GM04504 (cell line): ENCODE measurements around the gene CREB3.

Experiments
- DNase-seq: peaks from one replicate; pipeline ENCODE4 v3.0.0-alpha.2; 2012; ENCODE audit warnings: low read depth

Gene CREB3

DNA sequence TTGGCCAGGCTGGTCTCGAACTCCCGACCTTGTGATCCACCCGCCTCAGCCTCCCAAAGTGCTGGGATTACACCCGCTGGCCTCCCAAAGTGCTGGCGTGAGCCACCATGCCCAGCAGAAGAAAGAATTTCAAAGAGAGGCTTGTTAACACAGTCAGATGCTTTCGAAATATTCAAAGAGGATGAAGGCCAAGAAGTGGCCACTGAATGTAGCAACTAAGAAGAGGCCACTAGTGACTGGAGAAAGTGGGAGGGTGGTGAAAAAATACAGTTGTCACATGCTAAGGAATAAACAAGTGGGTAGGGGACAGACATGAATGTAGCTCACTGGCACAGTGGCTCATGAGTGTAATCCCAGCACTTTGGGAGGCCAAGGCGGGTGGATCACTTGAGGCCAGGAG lies 29.8 kb upstream of the CREB3 start:
- DNase-seq = no peak

DNA sequence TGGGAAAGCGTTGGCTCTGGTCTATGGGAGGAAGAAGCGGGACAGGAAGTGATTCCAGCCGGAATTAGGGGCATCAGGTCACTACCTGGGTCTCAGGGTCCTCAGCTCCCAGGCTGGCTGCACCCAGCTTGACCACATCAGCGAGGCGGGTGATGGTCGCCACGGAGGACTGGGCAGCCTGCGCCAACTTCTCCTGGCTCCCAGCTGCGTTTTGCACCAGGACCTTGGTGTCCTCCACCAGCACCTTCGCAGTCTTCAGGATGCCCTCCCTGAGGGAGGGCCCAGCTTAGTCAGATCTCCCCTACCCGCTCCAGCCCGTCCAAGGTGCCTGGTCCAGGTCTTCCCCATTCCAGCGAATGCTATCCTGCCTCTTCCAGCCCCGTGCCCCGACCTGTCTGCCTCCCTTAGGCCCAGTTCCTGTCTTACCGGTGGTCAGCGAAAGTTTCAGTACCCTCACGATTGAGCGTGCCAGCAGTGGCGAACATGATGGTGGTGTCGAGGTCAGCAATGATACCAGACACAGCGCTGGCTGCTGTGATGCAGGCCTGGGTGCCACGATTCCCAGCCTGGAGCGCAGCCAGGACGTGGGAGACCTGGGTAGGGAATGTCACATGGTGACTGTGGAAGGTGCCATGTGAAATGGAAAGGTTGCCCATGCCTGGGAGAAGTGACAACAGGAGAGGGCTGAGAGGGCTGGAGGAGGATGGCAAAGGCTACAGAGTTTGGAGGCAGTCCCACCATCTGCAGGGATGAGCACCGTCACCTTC lies 28.4 kb upstream of the CREB3 start:
- DNase-seq = no peak

DNA sequence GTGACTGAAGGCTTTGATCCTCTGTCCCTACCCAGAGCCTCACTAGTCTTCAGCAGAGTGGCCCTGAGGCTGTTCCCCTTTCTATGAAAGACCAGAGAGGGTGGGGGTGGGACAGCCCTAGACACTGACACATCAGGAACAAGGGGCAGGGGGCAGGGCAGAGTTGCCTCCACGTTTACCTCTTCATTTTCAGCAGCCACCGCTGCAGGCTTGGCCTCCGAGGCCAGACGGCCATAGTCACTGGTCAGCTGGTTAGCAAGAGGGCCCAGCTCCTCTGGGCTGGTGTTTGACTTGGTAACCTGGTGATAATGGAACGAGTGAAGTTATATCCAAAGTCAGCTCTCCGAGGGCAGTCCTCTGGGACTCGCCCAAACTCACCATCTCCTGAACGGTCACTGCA lies 27.1 kb upstream of the CREB3 start:
- DNase-seq = no peak

DNA sequence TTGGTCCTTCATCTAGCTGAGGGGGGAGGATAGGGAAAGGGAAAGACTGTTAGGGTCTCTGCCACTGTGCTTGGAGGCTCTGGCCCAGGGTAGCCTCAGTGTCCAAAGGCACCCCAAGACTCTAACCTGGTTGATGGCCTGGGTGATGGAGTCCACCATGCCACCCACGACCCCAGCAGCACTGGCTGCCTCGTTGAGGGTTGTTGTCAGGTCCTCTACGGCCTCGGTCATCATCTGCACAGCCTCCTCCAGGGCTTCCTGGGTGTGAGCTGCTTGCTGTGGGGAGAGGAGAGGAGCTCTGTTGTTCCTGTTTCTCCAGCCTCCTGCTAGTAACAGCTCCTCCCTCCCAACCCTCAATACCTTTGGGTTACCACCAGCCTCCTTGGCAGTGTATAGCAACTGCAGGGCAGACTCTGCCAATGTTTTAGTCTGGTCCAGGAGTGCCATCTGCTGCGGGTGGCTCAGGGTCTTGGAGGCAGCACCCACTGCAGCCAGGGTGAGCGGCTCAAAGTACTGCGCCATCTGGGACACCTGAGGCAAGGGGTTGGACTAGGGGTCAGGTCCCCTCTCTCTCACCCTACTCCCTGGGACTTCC lies 26.5 kb upstream of the CREB3 start:
- DNase-seq = no peak

- DNase-seq = no peak
Measured at GRCh38 chr9:35706951-35707350, 25.5 kb upstream of the CREB3 start.

- no peak for DNase-seq
Measured at GRCh38 chr9:35708146-35708545, 24.3 kb upstream of the CREB3 start.

GRCh38 chr9:35710818-35711500 lies 21.5 kb upstream of the CREB3 start:
- no peak for DNase-seq

- no peak for DNase-seq
Measured at GRCh38 chr9:35711501-35712428, 20.7 kb upstream of the CREB3 start.

GRCh38 chr9:35712762-35713400 lies 19.6 kb upstream of the CREB3 start:
- DNase-seq = no peak

GRCh38 chr9:35713578-35713977 lies 18.9 kb upstream of the CREB3 start:
- no peak for DNase-seq

GRCh38 chr9:35714123-35714522 lies 18.3 kb upstream of the CREB3 start:
- no peak for DNase-seq

- no peak for DNase-seq
Measured at GRCh38 chr9:35714579-35715252, 17.8 kb upstream of the CREB3 start.

GRCh38 chr9:35716230-35716629 lies 16.2 kb upstream of the CREB3 start:
- no peak for DNase-seq

DNA sequence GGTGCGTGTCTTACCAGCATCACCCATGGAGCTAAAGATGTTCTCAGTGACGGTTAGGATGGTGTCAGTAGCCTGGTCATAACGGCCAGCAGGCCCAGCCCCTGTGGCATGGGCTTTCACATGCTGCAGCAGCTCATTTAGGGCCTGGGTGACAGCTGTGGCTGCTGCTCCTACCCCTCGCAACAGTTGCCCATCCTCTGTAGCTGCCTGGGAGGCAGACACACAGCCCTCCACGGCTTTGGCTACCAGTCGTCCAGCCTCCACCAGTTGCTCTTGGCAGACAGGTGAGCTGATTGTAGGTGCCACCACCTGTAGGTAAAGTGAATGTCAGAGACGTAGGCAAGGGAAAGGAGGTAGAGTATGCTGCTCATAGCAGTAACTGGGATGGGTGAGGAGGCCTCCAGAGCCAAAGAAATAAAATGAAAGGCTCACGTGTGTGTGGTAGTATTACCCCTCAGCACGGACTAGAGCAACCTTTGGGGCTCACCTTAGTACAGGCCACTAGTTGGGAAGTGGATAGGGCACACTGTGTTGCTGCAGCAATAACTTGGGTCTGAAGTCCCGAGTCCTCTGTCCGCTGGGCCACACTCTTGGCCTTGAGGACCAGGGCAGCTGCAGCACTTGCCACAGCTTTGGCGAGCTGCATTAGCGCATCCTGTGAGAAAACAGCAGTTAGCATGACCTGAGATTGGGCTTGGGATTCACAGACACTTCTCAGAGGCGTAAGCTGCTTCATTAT lies 15.2 kb upstream of the CREB3 start:
- no peak for DNase-seq

- DNase-seq = no peak
Measured at GRCh38 chr9:35718721-35719511, 13.6 kb upstream of the CREB3 start.

DNA sequence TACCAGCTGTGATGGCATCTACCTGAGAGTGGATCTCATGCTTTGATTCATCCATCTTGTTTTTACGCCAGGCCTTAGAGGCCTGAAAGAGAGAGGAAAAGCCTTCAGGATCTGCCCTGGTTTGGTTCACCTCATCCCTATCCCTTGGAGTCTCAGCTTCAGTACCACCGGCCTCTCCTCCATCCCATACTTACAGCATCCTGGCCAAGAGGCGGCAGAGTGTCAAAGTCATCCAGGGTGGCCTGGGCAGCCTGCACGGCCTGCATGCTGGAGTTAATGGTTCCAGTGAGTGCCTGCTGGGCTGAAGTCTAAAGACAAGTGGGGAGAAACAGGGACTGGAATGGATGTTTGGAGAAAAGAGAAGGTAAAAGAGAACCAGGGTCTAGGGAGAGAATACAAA lies 12.9 kb upstream of the CREB3 start:
- DNase-seq = no peak

DNA sequence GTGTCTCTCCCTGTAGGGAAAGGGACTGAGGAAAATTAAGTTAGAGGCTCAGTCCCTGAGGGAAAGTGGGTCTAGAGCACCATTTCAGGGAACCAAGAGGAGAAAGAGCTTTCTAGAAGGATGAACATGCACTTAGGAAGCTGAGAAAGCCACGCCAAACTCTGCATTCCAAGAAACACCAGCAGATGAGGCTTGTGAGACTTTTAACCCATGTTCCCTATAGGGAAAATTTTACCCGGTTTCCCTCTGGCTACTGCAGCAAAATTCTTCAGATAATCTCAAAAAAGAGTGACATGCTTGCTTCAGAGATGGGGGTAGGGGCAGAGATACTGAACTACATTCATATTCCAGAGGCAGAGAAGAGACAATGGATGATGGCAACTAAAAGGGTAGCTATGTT lies 9.0 kb upstream of the CREB3 start:
- DNase-seq = no peak

- no peak for DNase-seq
Measured at GRCh38 chr9:35723908-35724307, 8.6 kb upstream of the CREB3 start.

DNA sequence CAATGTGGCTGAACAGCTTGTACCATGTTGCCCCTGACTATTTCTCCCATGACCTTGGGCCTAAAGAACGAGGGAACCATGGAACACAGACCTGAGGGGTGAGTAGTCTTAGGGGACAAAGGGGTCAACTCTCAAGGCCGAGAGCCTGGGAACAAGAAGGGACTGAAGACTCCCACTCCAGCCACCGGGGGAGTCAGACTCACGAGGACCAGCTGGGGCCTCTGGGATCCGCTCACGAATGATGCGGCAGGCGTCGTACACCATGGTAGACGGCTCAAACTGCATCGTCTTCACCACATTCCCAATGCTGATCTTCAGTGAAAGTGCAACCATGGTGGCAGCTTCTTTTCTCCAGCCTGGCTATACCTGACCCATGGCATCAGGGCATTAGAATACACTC lies 7.1 kb upstream of the CREB3 start:
- DNase-seq = no peak

DNA sequence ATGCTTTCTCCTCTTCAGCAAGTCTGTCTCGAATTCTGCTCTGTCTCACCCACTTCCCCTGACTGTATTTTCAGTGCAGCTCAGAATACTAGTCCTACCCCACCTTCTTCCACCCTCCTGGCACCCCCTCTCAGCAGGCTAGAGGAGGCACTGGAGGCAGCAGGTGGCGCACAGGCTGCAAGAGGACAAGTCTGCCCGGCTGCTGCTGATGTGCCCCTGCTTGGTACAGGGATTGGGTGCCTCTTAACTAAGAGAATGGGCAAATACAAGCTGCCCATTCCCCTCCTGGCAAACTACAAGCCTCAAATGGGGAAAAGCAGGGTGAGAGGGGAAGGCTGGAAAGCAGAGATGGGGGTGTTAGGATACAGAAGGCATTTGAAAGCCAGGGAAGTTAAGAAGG lies 5.5 kb upstream of the CREB3 start:
- DNase-seq = no peak
